Stimulated activated CD8-positive, alpha-beta memory T cell treated with anti-CD3 and anti-CD28 coated beads, Interleukin-15, amount 100 ng/mL, for 24 hours (primary cell): ENCODE data around the gene GRIN1.
"Not testable (repeated sequence)": the region's sequence is repeated elsewhere in the genome, so short reads cannot be mapped to it uniquely, and the experiment has no call there.

Experiments used
- DNase-seq: peaks from one replicate; pipeline ENCODE4 v3.0.0-alpha.2; 2020; ENCODE audit warnings: low read depth

GRIN1 gene

GRCh38 chr9:137111788-137112563, 27.0 kb upstream of the GRIN1 start:
- DNase-seq: no peak

GRCh38 chr9:137112564-137113384, 26.2 kb upstream of the GRIN1 start:
- no peak for DNase-seq

GRCh38 chr9:137113385-137114159, 25.4 kb upstream of the GRIN1 start:
- DNase-seq: no peak

- DNase-seq: no peak
Measured at GRCh38 chr9:137114220-137114612, 24.7 kb upstream of the GRIN1 start.

- DNase-seq: peak; percentile 63
Measured at GRCh38 chr9:137114613-137115393, 24.2 kb upstream of the GRIN1 start, which contains the start of gene DPP7. Gene DPP7, minus strand, starts transcription at chr9:137114733. Its CDS starts 20 bp downstream, at chr9:137114713.

- no peak for DNase-seq
Measured at GRCh38 chr9:137115394-137116026, 23.4 kb upstream of the GRIN1 start.

- no peak for DNase-seq
Measured at GRCh38 chr9:137116027-137116507, 22.9 kb upstream of the GRIN1 start.

DNA sequence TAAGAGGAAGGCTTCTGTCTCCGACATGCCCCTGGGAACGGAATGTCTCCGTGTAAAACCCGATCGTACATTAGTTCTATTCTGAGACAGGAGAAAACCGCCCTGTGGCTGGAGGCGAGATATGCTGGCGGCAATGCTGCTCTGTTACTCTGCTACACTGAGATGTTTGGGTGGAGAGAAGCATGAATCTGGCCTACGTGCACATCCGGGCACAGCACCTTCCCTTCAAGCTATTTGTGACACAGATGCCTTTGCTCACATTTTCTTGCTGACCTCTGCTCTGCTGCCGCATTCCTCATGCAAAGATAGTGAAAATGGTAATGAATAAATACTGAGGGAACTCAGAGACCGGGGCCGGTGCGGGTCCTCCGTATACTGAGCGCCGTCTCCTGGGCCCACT, 22.2 kb upstream of the GRIN1 start:
- DNase-seq: no peak

GRCh38 chr9:137117269-137117731, 21.7 kb upstream of the GRIN1 start:
- no peak for DNase-seq

- not testable (repeated sequence) for DNase-seq
Measured at GRCh38 chr9:137118092-137118603, 20.8 kb upstream of the GRIN1 start.

DNA sequence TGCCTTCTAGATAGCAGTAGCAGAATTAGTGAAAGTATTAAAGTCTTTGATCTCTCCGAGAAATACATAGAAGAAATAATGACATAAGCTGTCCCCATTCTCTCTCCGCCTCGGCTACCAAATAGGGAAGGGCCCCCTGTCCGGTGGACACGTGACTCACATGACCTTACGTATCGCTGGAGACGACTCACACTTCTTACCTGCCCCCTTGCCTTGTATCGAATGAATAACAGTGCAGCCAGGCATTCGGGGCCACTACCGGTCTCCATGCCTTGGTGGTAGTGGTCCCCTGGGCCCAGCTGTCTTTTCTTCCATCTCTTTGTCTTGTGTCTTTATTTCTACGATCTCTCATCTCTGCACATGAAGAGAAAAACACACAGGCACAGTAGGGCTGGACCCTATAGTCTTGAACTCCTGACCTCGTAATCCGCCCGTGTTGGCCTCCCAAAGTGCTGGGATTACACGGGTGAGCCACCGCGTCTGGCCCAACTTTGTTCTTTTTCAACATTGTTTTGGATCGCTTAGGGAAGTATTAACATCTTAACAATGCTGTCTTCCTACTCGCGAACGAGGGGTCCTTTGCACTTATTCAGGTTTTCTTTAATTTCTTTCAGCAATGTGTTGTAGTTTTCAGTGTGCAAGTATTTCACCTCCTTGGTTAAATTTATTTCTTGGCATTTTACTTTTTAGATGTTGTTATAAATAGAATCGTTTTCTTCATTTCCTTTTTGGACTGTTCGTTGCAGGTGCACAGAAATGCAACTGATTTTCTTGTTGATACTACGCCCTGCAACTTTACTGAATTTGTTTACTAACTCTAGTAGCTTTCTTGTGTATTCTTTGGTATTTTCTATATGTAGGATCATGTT, 16.8 kb upstream of the GRIN1 start:
- not testable (repeated sequence) for DNase-seq

- DNase-seq: not testable (repeated sequence)
Measured at GRCh38 chr9:137122796-137123467, 16.0 kb upstream of the GRIN1 start.

GRCh38 chr9:137123468-137123837, 15.5 kb upstream of the GRIN1 start:
- no peak for DNase-seq

DNA sequence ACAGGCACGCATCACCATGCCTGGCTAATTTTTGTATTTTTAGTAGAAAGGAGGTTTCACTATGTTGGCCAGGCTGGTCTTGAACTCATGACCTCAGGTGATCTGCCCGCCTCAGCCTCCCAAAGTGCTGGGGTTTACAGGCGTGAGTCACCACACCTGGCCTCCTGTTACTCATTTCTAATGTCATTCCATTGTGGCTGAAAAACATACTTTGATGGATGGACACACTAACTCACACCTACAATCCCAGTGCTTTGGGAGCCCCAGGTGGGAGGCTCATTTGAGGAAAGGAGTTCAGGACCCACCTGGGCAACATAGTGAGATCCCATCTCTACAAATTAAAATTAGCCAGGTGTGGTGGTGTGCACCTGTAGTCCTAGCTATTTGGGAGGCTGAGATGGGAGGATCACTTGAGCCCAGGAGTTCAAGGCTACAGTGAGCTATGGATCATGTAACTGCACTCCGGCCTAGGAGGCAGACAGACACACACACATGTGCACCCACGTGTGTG, 14.9 kb upstream of the GRIN1 start:
- not testable (repeated sequence) for DNase-seq

DNA sequence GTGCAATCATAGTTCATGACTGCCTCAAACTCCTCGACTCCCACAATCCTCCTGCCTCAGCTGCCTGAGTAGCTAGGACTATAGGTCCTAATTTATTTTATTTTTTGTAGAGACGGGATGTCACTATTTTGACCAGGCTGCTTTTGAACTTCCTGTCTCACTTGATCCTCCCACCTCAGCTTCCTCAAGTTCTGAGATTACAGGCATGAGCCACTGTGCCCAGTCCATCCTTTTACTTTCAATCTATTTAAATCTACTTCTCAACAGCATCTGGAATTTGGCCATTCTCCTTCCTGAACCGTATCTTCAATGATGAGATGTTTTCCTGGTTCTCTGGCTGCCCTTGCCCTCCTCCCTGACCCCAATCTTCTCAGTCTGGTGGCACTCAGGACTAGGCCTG, 12.2 kb upstream of the GRIN1 start:
- no peak for DNase-seq

- no peak for DNase-seq
Measured at GRCh38 chr9:137127301-137128157, 11.4 kb upstream of the GRIN1 start.

- DNase-seq: no peak
Measured at GRCh38 chr9:137128158-137128861, 10.6 kb upstream of the GRIN1 start.
